Epithelial cell of proximal tubule (primary cell): Measurements from ENCODE around the gene EPM2A. TPM values are rescaled to one million over a fixed set of nuclear protein-coding genes. Genes with fewer than 3 reads are reported as not detected.

Experiments used
- DNase-seq: peaks from one replicate; pipeline ENCODE4 v3.0.0-alpha.2; 2011; ENCODE audit warnings: low read depth
- H3K4me3 ChIP-seq: 2 replicates; pipeline ENCODE4 v1.5.1; 2011; ENCODE audit warnings: low read depth, mild to moderate bottlenecking, low read length
- total RNA-seq: library from RNA; depleted of rRNA; stranded (reverse); fragments of >200 nt; gene quantifications from 2 replicates; pipeline ENCODE4 v1.2.3, GENCODE V29; 2015
- TF ChIP-seq, protein P1 (sequence below): conservative IDR thresholded peaks from 2 replicates; pipeline ENCODE4 v1.5.1; 2012; ENCODE audit warnings: low read depth, mild to moderate bottlenecking, low read length

EPM2A gene
- total RNA-seq, 1 donor from 2014 or later: 6.2 TPM

DNA sequence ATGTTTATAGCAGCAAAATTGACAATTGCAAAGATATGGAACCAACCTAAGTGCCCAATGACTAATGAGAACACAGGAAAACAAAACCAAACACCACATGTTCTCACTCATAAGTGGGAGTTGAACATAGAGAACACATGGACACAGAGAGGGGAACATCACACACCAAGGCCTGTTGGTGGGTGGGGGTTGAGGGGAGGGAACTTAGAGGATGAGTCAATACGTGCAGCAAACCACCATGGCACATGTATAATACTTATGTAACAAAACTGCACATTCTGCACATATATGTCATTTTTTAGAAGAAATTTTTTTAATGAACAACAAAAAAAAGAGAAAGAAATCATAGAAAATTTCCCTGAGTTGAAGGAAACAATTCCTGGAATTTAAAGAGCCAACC, 3.9 kb downstream of the EPM2A start:
- TF ChIP-seq, protein P1, sequence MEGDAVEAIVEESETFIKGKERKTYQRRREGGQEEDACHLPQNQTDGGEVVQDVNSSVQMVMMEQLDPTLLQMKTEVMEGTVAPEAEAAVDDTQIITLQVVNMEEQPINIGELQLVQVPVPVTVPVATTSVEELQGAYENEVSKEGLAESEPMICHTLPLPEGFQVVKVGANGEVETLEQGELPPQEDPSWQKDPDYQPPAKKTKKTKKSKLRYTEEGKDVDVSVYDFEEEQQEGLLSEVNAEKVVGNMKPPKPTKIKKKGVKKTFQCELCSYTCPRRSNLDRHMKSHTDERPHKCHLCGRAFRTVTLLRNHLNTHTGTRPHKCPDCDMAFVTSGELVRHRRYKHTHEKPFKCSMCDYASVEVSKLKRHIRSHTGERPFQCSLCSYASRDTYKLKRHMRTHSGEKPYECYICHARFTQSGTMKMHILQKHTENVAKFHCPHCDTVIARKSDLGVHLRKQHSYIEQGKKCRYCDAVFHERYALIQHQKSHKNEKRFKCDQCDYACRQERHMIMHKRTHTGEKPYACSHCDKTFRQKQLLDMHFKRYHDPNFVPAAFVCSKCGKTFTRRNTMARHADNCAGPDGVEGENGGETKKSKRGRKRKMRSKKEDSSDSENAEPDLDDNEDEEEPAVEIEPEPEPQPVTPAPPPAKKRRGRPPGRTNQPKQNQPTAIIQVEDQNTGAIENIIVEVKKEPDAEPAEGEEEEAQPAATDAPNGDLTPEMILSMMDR: no peak
- no peak for DNase-seq
- H3K4me3 ChIP-seq: no peak overlapping the region

DNA sequence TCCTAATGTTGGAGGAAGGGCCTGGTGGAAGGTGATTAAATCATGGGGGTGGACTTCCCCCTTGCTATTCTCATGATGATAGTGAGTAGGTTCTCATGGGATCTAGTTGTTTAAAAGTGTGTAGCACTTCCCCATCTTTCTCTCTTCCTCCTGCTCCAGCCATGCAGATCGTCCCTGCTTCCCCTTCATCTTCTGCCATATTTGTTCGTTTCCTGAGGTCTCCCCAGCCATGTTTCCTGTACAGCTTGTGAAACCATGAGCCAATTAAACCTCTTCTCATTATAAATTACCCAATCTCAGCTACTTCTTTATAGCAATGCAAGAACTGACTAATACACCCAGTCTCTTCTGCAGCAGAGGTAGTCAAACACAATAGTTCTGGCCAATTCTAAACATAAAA, 5.4 kb downstream of the EPM2A start:
- TF ChIP-seq, protein P1: no peak
- no peak for DNase-seq
- H3K4me3 ChIP-seq: no peak overlapping the region

DNA sequence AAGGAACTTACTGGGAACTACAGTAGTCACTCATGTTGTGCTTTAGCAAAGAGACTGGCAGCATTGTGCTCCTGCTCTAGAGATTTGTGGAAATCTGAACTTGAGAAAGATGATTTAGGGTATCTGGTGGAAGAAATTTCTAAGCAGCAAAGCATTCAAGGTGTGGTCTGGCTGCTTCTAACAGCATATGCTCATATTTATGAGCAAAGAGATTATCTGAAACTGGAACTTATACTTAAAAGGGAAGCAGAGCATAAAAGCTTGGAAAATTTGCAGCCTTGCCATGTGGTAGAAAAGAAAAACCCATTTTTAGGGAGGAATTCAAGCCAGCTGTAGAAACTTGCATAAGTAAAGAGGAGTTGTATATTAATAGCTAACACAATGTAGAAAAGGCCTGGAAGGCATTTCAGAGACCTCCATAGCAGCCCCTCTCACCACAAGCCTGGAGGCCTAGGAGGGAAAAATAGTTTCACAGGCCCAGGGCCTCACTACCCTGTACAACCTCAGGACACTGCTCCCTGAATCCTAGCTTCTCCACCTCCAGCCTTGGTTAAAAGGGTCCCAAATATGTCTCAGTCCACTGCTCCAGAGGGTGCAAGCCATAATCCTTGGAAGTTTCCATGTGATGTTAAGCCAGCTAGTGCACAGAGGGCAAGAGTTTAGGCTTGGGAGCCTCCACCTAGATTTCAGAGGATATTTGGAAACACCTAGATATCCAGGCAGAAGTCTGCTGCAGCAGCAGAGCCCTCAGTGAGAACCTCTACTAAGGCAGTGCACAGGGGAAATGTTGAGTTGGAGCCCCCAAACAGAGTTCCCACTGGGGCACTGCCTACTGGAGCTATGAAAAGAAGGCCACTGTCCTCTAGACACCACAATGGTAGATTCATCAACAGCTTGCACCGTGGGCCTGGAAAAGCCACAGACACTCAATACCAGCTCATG, 6.6 kb downstream of the EPM2A start:
- no peak overlapping the region for H3K4me3 ChIP-seq

DNA sequence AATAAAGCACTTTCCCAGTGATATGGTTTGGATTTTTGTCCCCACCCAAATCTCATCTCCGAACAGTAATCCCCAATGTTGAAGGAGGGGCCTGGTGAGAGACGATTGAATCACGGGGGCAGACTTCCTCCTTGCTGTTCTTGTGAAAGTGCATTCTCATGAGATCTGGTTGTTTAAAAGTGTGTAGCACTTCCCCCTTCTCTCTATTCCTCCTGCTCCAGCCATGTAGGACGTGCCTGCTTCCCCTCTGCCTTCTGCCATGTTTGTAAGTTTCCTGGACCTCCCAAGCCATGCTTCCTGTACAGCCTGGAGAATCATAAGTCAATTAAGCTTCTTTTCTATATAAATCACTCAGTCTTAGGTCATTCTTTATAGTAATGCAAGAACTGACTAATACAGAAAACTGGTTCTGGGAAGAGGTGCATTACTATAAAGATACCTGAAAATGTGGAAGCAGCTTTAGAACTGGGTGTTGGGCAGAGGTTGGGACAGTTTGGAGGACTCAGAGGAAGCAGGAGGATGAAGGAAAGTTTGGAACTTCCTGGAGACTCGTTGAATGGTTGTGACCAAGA, 7.4 kb downstream of the EPM2A start:
- TF ChIP-seq, protein P1: no peak
- no peak for DNase-seq
- no peak overlapping the region for H3K4me3 ChIP-seq

More for the DNA sequence above, 6.6 kb downstream of the EPM2A start:
- DNase-seq: no peak
- TF ChIP-seq, protein P1: no peak

DNA sequence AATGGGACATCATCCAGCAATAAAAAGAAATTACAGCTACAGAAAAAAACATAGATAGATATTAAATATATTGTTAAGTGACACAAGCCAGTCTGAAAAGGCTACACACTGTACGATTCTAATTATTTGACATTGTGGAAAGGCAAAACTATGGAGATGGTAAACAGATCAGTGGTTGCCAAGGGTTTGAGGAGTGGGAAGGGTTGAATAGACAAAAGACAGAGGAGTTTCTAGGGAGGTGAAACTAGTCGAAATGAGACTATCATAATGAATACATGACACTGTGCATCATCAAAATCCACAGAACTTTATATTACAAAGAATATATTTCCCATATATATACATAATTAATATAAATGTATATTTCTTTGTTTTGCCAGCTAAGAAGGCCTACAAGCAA, 9.8 kb downstream of the EPM2A start:
- no peak for DNase-seq
- TF ChIP-seq, protein P1: no peak
- no peak overlapping the region for H3K4me3 ChIP-seq

DNA sequence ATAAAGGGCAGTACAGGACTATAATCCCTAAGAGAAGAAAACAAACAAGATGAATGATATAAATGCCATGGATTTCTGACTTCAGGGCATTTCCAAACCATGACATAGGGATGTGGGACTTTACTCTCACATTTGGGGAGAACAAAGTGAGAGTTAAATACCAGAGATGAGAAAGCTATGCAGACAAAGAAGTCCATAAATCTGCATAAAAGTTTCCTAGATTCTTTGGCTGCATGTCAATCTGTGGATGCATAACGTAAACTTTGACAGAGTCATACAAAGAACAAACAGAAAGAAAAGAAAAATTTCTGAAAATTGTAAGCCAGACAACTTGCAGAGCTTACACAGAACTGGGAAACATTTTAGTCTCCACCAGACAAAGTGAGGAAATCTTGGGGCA, 11.7 kb downstream of the EPM2A start:
- DNase-seq: no peak
- no peak overlapping the region for H3K4me3 ChIP-seq
- TF ChIP-seq, protein P1: no peak
